BE2C (cell line): ENCODE results near the gene RSBN1L.

ENCODE experiments used
- DNase-seq: peaks from one replicate; pipeline ENCODE4 v3.0.0-alpha.2; 2020
- H3K27me3 ChIP-seq: fragments of 250-450 bp; sonication (Bioruptor Pico); 2 replicates; pipeline ENCODE4 v1.5.1; 2020; ENCODE audit warnings: mild to moderate bottlenecking
- H3K36me3 ChIP-seq: fragments of 250-450 bp; sonication (Bioruptor Pico); 2 replicates; pipeline ENCODE4 v1.5.1; 2020; ENCODE audit warnings: mild to moderate bottlenecking
- H3K4me1 ChIP-seq: fragments of 250-450 bp; sonication (Bioruptor Pico); 2 replicates; pipeline ENCODE4 v1.5.1; 2020
- H3K4me3 ChIP-seq: 2 replicates; pipeline ENCODE4 v1.5.1; 2011; ENCODE audit warnings: low read depth, low read length
- H3K9me3 ChIP-seq: fragments of 250-450 bp; sonication (Bioruptor Pico); 2 replicates; pipeline ENCODE4 v1.5.1; 2020
- TF ChIP-seq, protein P1 (sequence below): IDR thresholded peaks from 2 replicates; pipeline ENCODE4 v1.5.1; 2012; ENCODE audit warnings: mild to moderate bottlenecking, low read depth, low read length

The RSBN1L gene

DNA sequence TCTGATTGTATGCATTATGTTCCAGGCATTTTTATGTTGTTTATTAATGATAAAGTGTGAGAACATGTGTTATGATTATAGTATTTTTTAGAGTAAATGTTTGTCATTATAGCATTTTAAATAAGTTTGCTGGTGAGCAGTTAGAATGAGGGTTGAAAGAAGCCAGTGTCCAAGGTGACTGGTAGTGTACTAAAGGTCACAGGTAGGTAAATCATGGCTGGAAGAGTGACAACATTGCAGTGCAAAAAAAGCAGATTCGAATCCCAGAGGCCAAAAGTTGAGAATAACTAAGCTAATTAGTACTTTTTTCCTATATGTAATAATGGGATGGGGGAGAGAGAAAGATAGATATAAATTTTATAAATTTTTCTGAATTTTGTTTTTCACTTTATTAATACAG, 44.0 kb downstream of the RSBN1L start:
- peaks cover 14% of the 10 kb centered on the region for H3K36me3 ChIP-seq
- H3K4me3 ChIP-seq, result no peak overlapping the region
- peaks cover 8% of the 10 kb centered on the region; the same call in 1 of the 2 replicates for H3K4me1 ChIP-seq
- H3K27me3 ChIP-seq, result no peaks in the 10 kb centered on the region
- no peak for DNase-seq
- H3K9me3 ChIP-seq, result no peaks in the 10 kb centered on the region
- TF ChIP-seq, protein P1, sequence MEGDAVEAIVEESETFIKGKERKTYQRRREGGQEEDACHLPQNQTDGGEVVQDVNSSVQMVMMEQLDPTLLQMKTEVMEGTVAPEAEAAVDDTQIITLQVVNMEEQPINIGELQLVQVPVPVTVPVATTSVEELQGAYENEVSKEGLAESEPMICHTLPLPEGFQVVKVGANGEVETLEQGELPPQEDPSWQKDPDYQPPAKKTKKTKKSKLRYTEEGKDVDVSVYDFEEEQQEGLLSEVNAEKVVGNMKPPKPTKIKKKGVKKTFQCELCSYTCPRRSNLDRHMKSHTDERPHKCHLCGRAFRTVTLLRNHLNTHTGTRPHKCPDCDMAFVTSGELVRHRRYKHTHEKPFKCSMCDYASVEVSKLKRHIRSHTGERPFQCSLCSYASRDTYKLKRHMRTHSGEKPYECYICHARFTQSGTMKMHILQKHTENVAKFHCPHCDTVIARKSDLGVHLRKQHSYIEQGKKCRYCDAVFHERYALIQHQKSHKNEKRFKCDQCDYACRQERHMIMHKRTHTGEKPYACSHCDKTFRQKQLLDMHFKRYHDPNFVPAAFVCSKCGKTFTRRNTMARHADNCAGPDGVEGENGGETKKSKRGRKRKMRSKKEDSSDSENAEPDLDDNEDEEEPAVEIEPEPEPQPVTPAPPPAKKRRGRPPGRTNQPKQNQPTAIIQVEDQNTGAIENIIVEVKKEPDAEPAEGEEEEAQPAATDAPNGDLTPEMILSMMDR, result no peak

DNA sequence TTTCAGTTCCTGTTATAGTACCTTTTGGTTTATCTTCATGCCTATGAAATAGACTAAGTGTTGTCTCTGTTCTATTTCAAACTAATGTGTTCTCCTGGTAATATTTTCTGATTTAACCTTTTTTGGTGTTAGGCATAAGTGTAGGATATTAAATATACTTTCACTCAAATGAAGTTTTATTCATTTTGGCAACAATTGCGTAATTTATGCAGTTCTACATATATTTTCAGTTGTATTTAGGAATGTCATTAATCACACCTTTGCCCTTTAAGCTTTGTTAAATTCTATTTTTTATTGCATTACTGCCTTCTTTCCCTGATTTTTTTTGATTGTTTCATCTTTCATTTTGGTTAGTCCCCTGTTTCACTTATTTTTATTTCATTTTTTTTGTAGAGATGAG, 47.3 kb downstream of the RSBN1L start:
- no peaks in the 10 kb centered on the region for H3K4me1 ChIP-seq
- TF ChIP-seq, protein P1, result no peak
- no peak for DNase-seq
- H3K36me3 ChIP-seq, result peaks cover 14% of the 10 kb centered on the region
- no peaks in the 10 kb centered on the region for H3K27me3 ChIP-seq
- no peak overlapping the region for H3K4me3 ChIP-seq
- no peaks in the 10 kb centered on the region for H3K9me3 ChIP-seq

DNA sequence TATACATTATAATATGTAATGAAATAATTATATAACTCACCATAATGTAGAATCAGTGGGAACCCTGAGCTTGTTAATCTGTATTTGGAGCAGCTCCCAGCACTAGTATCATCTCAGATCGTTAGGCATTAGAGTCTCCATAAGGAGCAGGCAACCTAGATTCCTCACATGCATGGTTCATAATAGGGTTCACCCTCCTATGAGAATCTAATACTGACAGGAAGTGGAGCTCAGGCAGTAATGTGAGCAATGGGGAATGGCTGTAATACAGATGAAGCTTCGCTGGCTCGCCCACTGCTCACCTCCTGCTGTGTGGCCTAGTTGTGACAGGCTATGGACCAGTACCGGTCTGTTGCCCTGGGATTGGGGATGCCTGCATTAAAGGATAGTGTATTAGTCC, 49.5 kb downstream of the RSBN1L start:
- Histone ChIP-seq H3K4me3 (no peak overlapping the region), H3K36me3 (peaks cover 19% of the 10 kb centered on the region), H3K27me3 (no peaks in the 10 kb centered on the region), H3K4me1 (no peaks in the 10 kb centered on the region), H3K9me3 (no peaks in the 10 kb centered on the region)
- TF ChIP-seq, protein P1, result no peak
- no peak for DNase-seq

DNA sequence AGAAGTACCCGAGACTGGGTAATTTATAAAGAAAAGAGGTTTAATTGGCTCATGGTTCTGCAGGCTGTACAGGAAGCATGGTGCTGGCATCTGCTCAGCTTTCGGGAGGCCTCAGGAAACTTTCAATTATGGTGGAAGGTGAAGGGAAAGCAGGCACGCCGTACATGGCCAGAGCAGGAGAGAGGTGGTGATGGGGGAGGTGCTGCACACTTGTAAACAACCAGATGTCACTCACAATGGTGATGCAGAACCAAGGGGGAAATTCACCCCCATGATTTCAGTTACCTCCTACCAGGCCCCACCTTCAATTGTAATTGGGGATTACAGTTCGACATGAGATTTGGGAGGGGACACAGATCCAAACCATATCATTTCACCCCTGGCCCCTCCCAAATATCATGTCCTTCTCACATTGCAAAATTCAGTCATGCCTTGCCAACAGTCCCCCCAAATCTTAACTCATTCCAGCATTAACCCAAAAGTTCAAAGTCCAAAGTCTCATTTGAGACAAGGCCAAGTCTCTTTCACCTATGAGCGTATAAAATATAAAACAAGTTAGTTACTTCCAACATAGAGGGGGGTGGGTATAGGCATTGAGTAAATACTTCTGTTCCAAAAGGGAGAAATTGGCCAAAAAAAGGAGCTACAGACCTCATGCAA, 50.0 kb downstream of the RSBN1L start:
- DNase-seq, result no peak
- TF ChIP-seq, protein P1, result no peak
- no peak overlapping the region for H3K4me3 ChIP-seq
- H3K9me3 ChIP-seq, result no peaks in the 10 kb centered on the region
- H3K4me1 ChIP-seq, result peaks cover under 1% of the 10 kb centered on the region; the same call in 1 of the 2 replicates
- H3K36me3 ChIP-seq, result peaks cover 19% of the 10 kb centered on the region
- no peaks in the 10 kb centered on the region for H3K27me3 ChIP-seq

DNA sequence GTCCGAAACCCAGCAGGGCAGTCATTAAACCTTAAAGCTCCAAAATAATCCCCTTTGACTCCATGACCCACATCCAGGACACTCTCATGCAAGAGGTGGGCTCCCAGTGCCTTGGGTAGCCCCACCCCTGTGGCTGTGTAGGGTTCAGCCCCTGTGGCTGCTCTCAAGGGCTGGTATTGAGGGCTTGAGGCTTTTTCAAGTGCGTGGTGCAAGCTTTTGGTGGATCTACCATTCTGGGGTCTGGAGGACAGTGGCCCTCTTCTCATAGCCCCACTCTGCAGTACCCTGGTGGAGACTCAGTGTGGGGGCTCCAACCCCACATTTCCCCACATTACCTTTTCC, 50.5 kb downstream of the RSBN1L start:
- Histone ChIP-seq H3K27me3 (no peaks in the 10 kb centered on the region), H3K36me3 (peaks cover 19% of the 10 kb centered on the region), H3K4me1 (peaks cover 4% of the 10 kb centered on the region), H3K9me3 (no peaks in the 10 kb centered on the region), H3K4me3 (no peak overlapping the region)
- TF ChIP-seq, protein P1, result no peak
- DNase-seq, result no peak

DNA sequence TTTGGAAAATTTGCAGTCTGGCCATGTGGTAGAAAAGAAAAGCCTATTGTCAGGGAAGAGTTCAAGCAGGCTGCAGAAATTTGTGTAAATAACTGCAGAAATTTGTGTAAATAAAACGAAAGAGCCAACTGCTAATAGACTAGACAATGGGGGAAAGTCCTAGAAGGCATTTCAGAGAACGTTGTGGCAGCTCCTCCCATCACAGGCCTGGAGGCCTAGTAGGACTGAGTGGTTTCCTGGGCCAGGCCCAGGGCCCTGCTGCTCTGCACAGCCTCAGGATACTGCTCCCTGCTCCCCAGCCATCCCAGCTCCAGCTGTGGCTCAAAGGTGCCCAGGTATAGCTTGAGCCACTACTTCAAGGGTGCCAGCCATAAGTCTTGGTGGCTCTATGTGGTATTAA, 50.9 kb downstream of the RSBN1L start:
- Histone ChIP-seq H3K9me3 (no peaks in the 10 kb centered on the region), H3K36me3 (peaks cover 19% of the 10 kb centered on the region), H3K4me3 (no peak overlapping the region), H3K27me3 (no peaks in the 10 kb centered on the region), H3K4me1 (peaks cover 8% of the 10 kb centered on the region)
- TF ChIP-seq, protein P1, result no peak
- DNase-seq, result no peak
